Measurements from ENCODE around the gene PPP5C. TPM values are rescaled to one million over a fixed set of nuclear protein-coding genes. Genes with fewer than 3 reads are reported as not detected.

The PPP5C gene
- total and polyA plus RNA-seq, 4 donors = 19.0 to 50.5 (median 28.3) TPM

DNA sequence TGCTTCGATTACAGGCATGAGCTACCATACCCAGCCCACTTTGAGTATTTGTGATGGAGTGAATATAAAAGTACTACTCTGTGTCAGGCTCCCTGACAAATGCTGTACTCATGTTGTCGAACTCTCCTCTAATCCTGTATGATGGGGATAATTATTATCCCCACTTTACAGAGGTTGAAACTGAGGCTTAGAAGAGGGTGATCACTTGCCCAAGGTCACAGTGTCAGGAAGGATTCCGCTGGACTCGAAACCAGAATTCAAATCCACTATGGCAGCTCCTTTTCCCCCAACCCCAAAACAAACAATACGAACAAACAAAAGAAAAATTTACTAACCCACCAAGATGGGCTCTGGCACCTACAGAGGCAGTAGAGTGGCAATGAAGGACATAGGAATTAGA is 1.7 kb upstream of the PPP5C start:
- Histone ChIP-seq H3K9me3 (ENCODE audit: control insufficient read depth in 4 of 4, low read length in 3 of 4) (no peaks in the 10 kb centered on the region), H3K27ac (ENCODE audit: low read depth in 1 of 2, low read length in 2 of 2) (no peak overlapping the region), H3K9ac (ENCODE audit: low read depth in 1 of 2, low read length in 2 of 2) (no peak overlapping the region), H3K4me1 (ENCODE audit: control insufficient read depth in 4 of 4, insufficient read depth in 4 of 4, low read length in 3 of 4) (peaks cover 8 to 25% (median 17%) of the 10 kb centered on the region in 4 donors), H3K4me3 (ENCODE audit: low read depth in 1 of 3, low read length in 3 of 3) (no peak overlapping the region), H3K36me3 (ENCODE audit: control insufficient read depth in 4 of 4, insufficient read depth in 3 of 4, low read depth in 1 of 4, low read length in 3 of 4) (no peaks in the 10 kb centered on the region), H3K27me3 (ENCODE audit: control insufficient read depth in 4 of 4, insufficient read depth in 4 of 4, low read length in 3 of 4) (no peaks in the 10 kb centered on the region)
- no peak for DNase-seq (ENCODE audit: low spot score)
- TF ChIP-seq HNF4G (IDR thresholded peaks at IDR 0.05) = no peak
- 85% methylated on average over 5 of the region's 5 CpGs for WGBS

- WGBS = 3% methylated on average over 3 of the region's 3 CpGs
- peak overlapping the region; percentile 81 to 83 for H3K27ac ChIP-seq (ENCODE audit: low read depth in 1 of 2, low read length in 2 of 2)
- H3K4me1 ChIP-seq (ENCODE audit: control insufficient read depth in 4 of 4, insufficient read depth in 4 of 4, low read length in 3 of 4) = peaks cover 10 to 45% (median 33%) of the 10 kb centered on the region in 4 donors
- H3K9me3 ChIP-seq (ENCODE audit: control insufficient read depth in 4 of 4, low read length in 3 of 4) = no peaks in the 10 kb centered on the region
- DNase-seq (ENCODE audit: low spot score) = no peak
- peak overlapping the region; percentile 87 to 93 (median 92) for H3K4me3 ChIP-seq (ENCODE audit: low read depth in 1 of 3, low read length in 3 of 3)
- peak overlapping the region in 1 of 2 donors; percentile 36 for H3K9ac ChIP-seq (ENCODE audit: low read depth in 1 of 2, low read length in 2 of 2)
- H3K36me3 ChIP-seq (ENCODE audit: control insufficient read depth in 4 of 4, insufficient read depth in 3 of 4, low read depth in 1 of 4, low read length in 3 of 4) = no peaks in the 10 kb centered on the region
- no peaks in the 10 kb centered on the region for H3K27me3 ChIP-seq (ENCODE audit: control insufficient read depth in 4 of 4, insufficient read depth in 4 of 4, low read length in 3 of 4)
- no peak for TF ChIP-seq TAF1 (conservative IDR thresholded peaks at IDR 0.05)
- TF ChIP-seq RAD21 (IDR thresholded peaks at IDR 0.05) = no peak
- no peak for TF ChIP-seq HNF4G (IDR thresholded peaks at IDR 0.05)
- TF ChIP-seq EGR1 (IDR thresholded peaks at IDR 0.05; ENCODE audit: low read depth in 2 of 2) = no peak
- no peak for TF ChIP-seq GABPA (IDR thresholded peaks at IDR 0.05 in 1 of 2, conservative IDR thresholded peaks at IDR 0.05 in 1 of 2)
- TF ChIP-seq CTCF (IDR thresholded peaks at IDR 0.05; ENCODE audit: low read depth, low read length, missing input control) = no peak
- TF ChIP-seq YY1 (IDR thresholded peaks at IDR 0.05) = no peak
- TF ChIP-seq FOXA2 (IDR thresholded peaks at IDR 0.05) = no peak
- TF ChIP-seq, protein P1, sequence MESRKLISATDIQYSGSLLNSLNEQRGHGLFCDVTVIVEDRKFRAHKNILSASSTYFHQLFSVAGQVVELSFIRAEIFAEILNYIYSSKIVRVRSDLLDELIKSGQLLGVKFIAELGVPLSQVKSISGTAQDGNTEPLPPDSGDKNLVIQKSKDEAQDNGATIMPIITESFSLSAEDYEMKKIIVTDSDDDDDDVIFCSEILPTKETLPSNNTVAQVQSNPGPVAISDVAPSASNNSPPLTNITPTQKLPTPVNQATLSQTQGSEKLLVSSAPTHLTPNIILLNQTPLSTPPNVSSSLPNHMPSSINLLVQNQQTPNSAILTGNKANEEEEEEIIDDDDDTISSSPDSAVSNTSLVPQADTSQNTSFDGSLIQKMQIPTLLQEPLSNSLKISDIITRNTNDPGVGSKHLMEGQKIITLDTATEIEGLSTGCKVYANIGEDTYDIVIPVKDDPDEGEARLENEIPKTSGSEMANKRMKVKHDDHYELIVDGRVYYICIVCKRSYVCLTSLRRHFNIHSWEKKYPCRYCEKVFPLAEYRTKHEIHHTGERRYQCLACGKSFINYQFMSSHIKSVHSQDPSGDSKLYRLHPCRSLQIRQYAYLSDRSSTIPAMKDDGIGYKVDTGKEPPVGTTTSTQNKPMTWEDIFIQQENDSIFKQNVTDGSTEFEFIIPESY (IDR thresholded peaks at IDR 0.05) = no peak
- no peak for TF ChIP-seq HNF4A (conservative IDR thresholded peaks at IDR 0.05)
- TF ChIP-seq RXRA (IDR thresholded peaks at IDR 0.05) = no peak
- no peak for TF ChIP-seq MAX (IDR thresholded peaks at IDR 0.05)
- TF ChIP-seq JUND (IDR thresholded peaks at IDR 0.05) = no peak
- no peak for TF ChIP-seq SP1 (IDR thresholded peaks at IDR 0.05)
- no peak for TF ChIP-seq FOXA1 (IDR thresholded peaks at IDR 0.05)
- TF ChIP-seq, protein P2, sequence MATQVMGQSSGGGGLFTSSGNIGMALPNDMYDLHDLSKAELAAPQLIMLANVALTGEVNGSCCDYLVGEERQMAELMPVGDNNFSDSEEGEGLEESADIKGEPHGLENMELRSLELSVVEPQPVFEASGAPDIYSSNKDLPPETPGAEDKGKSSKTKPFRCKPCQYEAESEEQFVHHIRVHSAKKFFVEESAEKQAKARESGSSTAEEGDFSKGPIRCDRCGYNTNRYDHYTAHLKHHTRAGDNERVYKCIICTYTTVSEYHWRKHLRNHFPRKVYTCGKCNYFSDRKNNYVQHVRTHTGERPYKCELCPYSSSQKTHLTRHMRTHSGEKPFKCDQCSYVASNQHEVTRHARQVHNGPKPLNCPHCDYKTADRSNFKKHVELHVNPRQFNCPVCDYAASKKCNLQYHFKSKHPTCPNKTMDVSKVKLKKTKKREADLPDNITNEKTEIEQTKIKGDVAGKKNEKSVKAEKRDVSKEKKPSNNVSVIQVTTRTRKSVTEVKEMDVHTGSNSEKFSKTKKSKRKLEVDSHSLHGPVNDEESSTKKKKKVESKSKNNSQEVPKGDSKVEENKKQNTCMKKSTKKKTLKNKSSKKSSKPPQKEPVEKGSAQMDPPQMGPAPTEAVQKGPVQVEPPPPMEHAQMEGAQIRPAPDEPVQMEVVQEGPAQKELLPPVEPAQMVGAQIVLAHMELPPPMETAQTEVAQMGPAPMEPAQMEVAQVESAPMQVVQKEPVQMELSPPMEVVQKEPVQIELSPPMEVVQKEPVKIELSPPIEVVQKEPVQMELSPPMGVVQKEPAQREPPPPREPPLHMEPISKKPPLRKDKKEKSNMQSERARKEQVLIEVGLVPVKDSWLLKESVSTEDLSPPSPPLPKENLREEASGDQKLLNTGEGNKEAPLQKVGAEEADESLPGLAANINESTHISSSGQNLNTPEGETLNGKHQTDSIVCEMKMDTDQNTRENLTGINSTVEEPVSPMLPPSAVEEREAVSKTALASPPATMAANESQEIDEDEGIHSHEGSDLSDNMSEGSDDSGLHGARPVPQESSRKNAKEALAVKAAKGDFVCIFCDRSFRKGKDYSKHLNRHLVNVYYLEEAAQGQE (IDR thresholded peaks at IDR 0.05) = no peak
- TF ChIP-seq, protein P3, sequence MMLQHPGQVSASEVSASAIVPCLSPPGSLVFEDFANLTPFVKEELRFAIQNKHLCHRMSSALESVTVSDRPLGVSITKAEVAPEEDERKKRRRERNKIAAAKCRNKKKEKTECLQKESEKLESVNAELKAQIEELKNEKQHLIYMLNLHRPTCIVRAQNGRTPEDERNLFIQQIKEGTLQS (IDR thresholded peaks at IDR 0.05) = no peak
- no peak for TF ChIP-seq NR2F2 (IDR thresholded peaks at IDR 0.05)
These were observed 641 bp downstream of the PPP5C start for GRCh38 chr19:46347572-46347883.

All from liver (tissue), 9 donors.